Left lung (tissue), 10 donors: ENCODE results near the gene USP40. TPM values are rescaled to one million over a fixed set of nuclear protein-coding genes. Genes with fewer than 3 reads are reported as not detected.

ENCODE experiments used
- ATAC-seq: fragments of 200-7000 bp; cut with Tn5 transposase; one replicate; pipeline ENCODE4 v1.9.1; 2020; ENCODE audit warnings: moderate library complexity
- DNase-seq, 4 donors: peaks; one replicate each; pipeline ENCODE4 v3.0.0-alpha.2; 2013 to 2020
- H3K27ac ChIP-seq, 2 donors: fragments of 200-600 bp; sonication (generic) in 1 of 2; one replicate each; pipeline versions ENCODE4 v1.5.0 to v1.8.0; 2020 to 2021
- H3K27me3 ChIP-seq, 2 donors: fragments of 200-600 bp; sonication (generic) in 1 of 2; one replicate each; pipeline versions ENCODE4 v1.5.0 to v1.8.0; 2020 to 2021
- H3K36me3 ChIP-seq, 2 donors: fragments of 200-600 bp; sonication (generic) in 1 of 2; one replicate each; pipeline versions ENCODE4 v1.5.0 to v1.8.0; 2020 to 2021
- H3K4me1 ChIP-seq, 2 donors: fragments of 200-600 bp; one replicate each; pipeline ENCODE4 v1.8.0; 2021
- H3K4me3 ChIP-seq, 2 donors: fragments of 200-600 bp; sonication (generic) in 1 of 2; one replicate each; pipeline versions ENCODE4 v1.5.0 to v1.8.0; 2020 to 2021; ENCODE audit warnings: mild to moderate bottlenecking in 1 of 2
- H3K9me3 ChIP-seq, 2 donors: fragments of 200-600 bp; sonication (generic) in 1 of 2; one replicate each; pipeline versions ENCODE4 v1.5.0 to v1.8.0; 2020 to 2021
- intact Hi-C, 2 donors: fragments of 100-400 bp; cut with DNase I; formaldehyde crosslinking; loops; one replicate each; pipeline versions ENCODE4 v1.11.2 to v1.14.2; 2022
- polyA plus RNA-seq, 6 donors: library from polyadenylated mRNA; unstranded; fragments of 120-200 nt; gene quantifications; one replicate each; pipeline ENCODE4 v1.2.1, GENCODE V29; 2013; ENCODE audit not compliant: insufficient read length in 6 of 6
- total RNA-seq, 2 donors: library from RNA; stranded (reverse); fragmentation: NEBNext Ultra II Directional; extraction: Animal tissue kit (Norgen Biotek cat#: 25700); gene quantifications; one replicate each; pipeline ENCODE4 v1.2.1, GENCODE V29; 2021
- TF ChIP-seq, protein P1 (sequence below), 2 donors: fragments of 200-600 bp; sonication (generic) in 1 of 2; IDR thresholded peaks; one replicate each; pipeline versions ENCODE4 v1.5.0 to v1.8.0; 2021; ENCODE audit warnings: antibody characterized with exemption in 2 of 2
- donor health status: DM: no; HTN: yes; CAD: no.
- donor health status: DM: no; HTN: no; CAD: no.

The USP40 gene
- total and polyA plus RNA-seq, 8 donors = 40.0 to 60.5 (median 46.0) TPM

DNA sequence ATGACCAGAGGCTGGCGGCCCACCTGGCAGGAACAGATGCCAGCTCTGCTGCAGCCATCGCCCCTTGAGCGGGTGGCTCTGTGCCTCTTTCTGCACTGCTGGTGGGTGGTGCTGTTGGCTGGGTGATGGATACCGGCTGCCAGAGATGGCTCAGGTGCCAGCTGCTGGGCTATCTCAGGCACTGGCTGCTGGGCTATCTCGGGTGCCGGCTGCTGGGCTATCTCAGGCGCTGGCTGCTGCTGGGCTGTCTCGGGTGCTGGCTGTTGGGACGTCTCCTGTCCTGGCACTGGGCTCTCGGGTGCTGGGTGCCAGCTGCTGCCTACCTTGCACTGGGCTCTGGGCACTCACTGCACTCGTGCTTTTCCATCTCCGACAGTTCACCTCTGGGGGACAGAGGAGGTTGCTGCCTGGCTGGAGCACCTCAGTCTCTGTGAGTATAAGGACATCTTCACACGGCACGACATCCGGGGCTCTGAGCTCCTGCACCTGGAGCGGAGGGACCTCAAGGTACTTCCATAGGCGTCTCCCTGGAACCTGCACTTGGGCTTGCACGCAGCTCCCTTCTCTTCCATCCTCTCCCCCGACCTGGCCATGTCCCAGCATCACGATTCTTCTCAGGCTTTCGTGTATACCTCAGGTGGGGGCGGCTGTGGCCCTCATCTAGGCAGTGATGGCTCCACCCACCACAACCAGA lies 98.4 kb downstream of the USP40 start:
- DNase-seq (peak in 2 of 4 donors; percentile 30 to 59), ATAC-seq (no peak)
- Histone ChIP-seq H3K4me3 (no peak overlapping the region), H3K9me3 (no peaks in the 10 kb centered on the region), H3K27me3 (no peaks in the 10 kb centered on the region), H3K36me3 (peaks cover 0 to 97% of the 10 kb centered on the region in 2 donors), H3K27ac (no peak overlapping the region), H3K4me1 (no peaks in the 10 kb centered on the region)
- intact Hi-C loops = no loop called here
- TF ChIP-seq, protein P1, sequence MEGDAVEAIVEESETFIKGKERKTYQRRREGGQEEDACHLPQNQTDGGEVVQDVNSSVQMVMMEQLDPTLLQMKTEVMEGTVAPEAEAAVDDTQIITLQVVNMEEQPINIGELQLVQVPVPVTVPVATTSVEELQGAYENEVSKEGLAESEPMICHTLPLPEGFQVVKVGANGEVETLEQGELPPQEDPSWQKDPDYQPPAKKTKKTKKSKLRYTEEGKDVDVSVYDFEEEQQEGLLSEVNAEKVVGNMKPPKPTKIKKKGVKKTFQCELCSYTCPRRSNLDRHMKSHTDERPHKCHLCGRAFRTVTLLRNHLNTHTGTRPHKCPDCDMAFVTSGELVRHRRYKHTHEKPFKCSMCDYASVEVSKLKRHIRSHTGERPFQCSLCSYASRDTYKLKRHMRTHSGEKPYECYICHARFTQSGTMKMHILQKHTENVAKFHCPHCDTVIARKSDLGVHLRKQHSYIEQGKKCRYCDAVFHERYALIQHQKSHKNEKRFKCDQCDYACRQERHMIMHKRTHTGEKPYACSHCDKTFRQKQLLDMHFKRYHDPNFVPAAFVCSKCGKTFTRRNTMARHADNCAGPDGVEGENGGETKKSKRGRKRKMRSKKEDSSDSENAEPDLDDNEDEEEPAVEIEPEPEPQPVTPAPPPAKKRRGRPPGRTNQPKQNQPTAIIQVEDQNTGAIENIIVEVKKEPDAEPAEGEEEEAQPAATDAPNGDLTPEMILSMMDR (IDR thresholded peaks at IDR 0.05) = no peak

DNA sequence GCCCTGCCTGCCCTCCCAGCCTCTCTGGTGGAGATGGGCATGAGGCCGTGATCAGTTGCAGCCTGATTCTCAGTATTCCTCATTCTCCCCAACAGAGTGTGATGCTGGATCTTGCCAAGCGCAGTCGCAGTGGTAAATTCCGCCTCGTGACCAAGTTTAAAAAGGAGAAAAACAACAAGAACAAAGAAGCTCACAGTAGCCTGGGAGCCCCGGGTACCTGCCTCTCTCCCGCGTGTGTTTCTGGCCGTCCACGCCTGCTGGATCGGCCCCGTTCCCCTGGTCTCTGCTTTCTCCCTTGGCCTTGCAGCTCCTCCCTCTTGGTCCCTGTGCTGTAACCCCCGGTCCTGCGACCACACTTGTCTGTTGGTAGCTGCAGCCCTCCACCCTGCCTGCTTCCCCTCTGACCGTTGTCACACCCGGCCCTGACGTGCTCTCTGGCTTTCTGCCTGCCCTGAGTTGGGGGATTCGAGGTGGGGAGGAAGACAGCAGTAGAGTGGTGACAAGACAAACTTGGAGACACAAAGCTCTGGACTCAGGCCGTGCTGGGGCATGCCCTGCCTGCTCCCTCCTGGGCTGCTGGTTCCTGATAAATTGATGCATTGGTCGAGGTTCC lies 99.5 kb downstream of the USP40 start:
- Histone ChIP-seq H3K27me3 (no peaks in the 10 kb centered on the region), H3K4me1 (no peaks in the 10 kb centered on the region), H3K9me3 (no peaks in the 10 kb centered on the region), H3K4me3 (no peak overlapping the region), H3K27ac (no peak overlapping the region), H3K36me3 (peaks cover 0 to 97% of the 10 kb centered on the region in 2 donors)
- ATAC-seq (no peak), DNase-seq (peak in 2 of 4 donors; percentile 18 to 48)
- intact Hi-C loops = no loop called here
- TF ChIP-seq, protein P1 (IDR thresholded peaks at IDR 0.05) = no peak

DNA sequence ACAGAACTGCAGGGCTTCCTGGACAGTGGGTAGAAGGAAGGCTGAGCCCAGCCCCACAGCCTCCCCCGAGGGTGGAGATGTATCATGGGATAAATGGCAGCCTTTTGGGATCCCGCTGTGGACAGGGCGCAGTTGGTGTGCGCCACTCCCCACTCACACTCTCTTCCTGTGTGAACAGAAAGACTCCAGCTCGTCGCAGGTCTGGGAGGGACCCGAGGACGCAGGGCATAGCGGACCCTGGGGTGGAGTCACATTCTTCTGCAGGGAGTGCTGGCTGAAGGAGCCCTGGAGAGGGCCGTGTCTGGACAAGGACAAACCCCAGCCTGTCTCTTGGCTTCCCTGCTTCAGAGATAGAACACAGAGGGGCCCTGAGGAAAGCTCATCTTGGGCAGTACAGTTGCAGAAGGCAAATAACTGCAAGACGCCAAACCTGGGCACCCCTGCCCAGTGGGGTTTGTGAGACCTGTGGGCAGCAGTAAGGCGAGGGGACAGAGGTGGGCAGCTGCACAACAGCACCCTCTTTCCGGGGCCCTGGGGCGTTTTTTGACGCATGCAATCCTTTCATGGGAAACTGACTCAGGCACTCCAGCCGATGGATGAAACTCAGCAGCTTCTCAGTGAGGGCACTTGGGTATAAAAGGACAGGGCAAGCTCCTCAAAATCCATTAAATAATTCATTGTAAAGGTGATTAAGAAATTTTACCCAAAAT lies 101.9 kb downstream of the USP40 start:
- ATAC-seq = peak; percentile 91
- TF ChIP-seq, protein P1 (IDR thresholded peaks at IDR 0.05) = no peak
- intact Hi-C loops = no loop called here

DNA sequence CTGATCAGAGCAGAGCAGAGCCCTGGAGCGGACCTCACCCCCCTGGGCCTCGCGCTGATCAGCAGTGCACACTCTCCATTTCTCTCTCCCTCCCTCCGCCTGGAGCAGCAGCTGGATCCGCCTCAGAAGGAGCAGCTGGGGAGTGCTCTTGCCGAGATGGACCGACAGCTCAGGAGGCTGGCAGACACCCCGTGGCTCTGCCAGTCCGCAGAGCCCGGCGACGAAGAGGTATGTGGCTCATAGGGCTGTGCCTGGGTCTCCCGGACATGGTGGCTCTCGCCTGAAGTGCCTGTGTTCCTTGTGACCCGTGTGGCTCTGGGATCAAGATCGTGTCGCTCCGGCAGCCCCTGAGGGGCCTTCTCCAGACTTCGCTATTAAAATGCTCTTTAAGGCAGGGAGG lies 102.5 kb downstream of the USP40 start:
- no peaks in the 10 kb centered on the region for H3K9me3 ChIP-seq
- peaks cover 0 to 97% of the 10 kb centered on the region in 2 donors for H3K36me3 ChIP-seq
- TF ChIP-seq, protein P1 (IDR thresholded peaks at IDR 0.05) = no peak
- no peaks in the 10 kb centered on the region for H3K4me1 ChIP-seq
- peak in 1 of 4 donors; percentile 60 for DNase-seq
- H3K27me3 ChIP-seq = no peaks in the 10 kb centered on the region
- H3K27ac ChIP-seq = peak overlapping the region; percentile 74 to 83
- intact Hi-C loops = no loop called here
- H3K4me3 ChIP-seq = no peak overlapping the region
- peak; percentile 17 for ATAC-seq

More for the DNA sequence above, 101.9 kb downstream of the USP40 start:
- H3K4me1 ChIP-seq = no peaks in the 10 kb centered on the region
- H3K27ac ChIP-seq = peak overlapping the region; percentile 74 to 83
- H3K4me3 ChIP-seq = no peak overlapping the region
- H3K9me3 ChIP-seq = no peaks in the 10 kb centered on the region
- H3K27me3 ChIP-seq = no peaks in the 10 kb centered on the region
- H3K36me3 ChIP-seq = peaks cover 0 to 97% of the 10 kb centered on the region in 2 donors
- DNase-seq = peak in 2 of 4 donors; percentile 81 to 87

DNA sequence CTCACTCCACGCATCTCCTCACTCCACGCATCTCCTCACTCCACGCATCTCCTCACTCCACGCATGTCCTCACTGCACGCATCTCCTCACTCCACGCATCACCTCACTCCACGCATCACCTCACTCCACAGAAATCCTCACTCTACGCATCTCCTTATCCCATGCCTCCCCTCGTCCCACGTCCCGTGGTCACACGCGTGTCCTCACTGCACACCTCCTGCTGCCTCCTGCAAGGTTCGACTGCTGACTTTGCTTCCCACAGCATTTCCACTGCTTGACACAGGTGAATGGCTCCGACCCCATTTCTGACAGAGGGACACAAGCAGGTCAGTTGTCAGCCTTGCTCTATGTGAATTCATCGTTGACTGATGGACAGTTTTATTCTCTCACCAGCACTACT lies 103.0 kb downstream of the USP40 start:
- Histone ChIP-seq H3K9me3 (no peaks in the 10 kb centered on the region), H3K36me3 (peaks cover 0 to 97% of the 10 kb centered on the region in 2 donors), H3K27me3 (no peaks in the 10 kb centered on the region), H3K27ac (peak overlapping the region; percentile 74 to 83), H3K4me3 (no peak overlapping the region), H3K4me1 (no peaks in the 10 kb centered on the region)
- peak in 2 of 4 donors; percentile 20 to 37 for DNase-seq
- ATAC-seq = no peak
- intact Hi-C loops = no loop called here
- TF ChIP-seq, protein P1 (IDR thresholded peaks at IDR 0.05) = no peak
